Subcutaneous abdominal adipose tissue (tissue), 5 donors: ENCODE data around the gene STAM2.
"Not testable (repeated sequence)": the region's sequence is repeated elsewhere in the genome, so short reads cannot be mapped to it uniquely, and the experiment has no call there.

Experiments used
- H3K27ac ChIP-seq: one replicate; pipeline ENCODE4 v1.7.0; 2013; ENCODE audit warnings: low read depth, mild to moderate bottlenecking, inconsistent platforms, low read length, moderate library complexity
- H3K27me3 ChIP-seq, 5 donors: one replicate each; pipeline ENCODE4 v1.7.0; 2013; ENCODE audit warnings: low read length in 5 of 5, inconsistent platforms in 1 of 5; ENCODE audit not compliant: control insufficient read depth in 5 of 5, insufficient read depth in 4 of 5
- H3K36me3 ChIP-seq, 5 donors: one replicate each; pipeline ENCODE4 v1.7.0; 2013; ENCODE audit warnings: low read length in 5 of 5; ENCODE audit not compliant: control insufficient read depth in 5 of 5, insufficient read depth in 5 of 5
- H3K4me1 ChIP-seq, 5 donors: one replicate each; pipeline ENCODE4 v1.7.0; 2013; ENCODE audit warnings: low read length in 5 of 5, mild to moderate bottlenecking in 3 of 5, moderate library complexity in 1 of 5; ENCODE audit not compliant: control insufficient read depth in 5 of 5, insufficient read depth in 5 of 5
- H3K4me3 ChIP-seq, 5 donors: one replicate each; pipeline ENCODE4 v1.7.0; 2013; ENCODE audit warnings: low read length in 5 of 5, low read depth in 1 of 5
- H3K9ac ChIP-seq, 5 donors: one replicate each; pipeline ENCODE4 v1.7.0; 2013; ENCODE audit warnings: low read length in 5 of 5, mild to moderate bottlenecking in 4 of 5, moderate library complexity in 3 of 5
- H3K9me3 ChIP-seq, 5 donors: one replicate each; pipeline ENCODE4 v1.7.0; 2013; ENCODE audit warnings: low read length in 5 of 5; ENCODE audit not compliant: control insufficient read depth in 5 of 5
- donor health status: healthy.
- donor health status: healthy.
- donor health status: healthy.
- donor health status: healthy.
- donor health status: healthy.

Gene STAM2

DNA sequence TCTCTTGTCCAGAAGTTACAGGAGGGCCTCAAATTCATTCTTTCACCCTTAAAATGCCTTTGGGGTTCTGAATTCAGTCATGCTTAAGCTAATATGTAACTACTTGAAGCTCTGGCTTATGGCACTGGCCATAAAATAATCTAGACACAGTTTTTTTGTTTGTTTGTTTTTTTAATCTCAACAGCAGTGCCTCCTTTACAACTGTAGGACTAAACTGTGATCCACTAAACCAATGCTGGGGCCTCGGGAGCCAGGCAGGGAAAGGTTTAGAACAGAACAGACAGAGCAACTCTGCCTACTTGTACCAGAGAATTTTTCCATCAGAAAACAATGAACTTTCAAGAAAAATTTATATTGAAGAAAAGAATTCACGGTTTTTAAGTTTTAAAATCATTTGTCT is 1.7 kb downstream of the STAM2 start:
- Histone ChIP-seq H3K9me3 (no peaks in the 10 kb centered on the region), H3K4me1 (peaks cover 0 to 36% (median 34%) of the 10 kb centered on the region in 5 donors), H3K27ac (no peak overlapping the region), H3K27me3 (no peaks in the 10 kb centered on the region), H3K9ac (peak overlapping the region in 4 of 5 donors; percentile 47 to 97 (median 55)), H3K36me3 (no peaks in the 10 kb centered on the region), H3K4me3 (no peak overlapping the region)

DNA sequence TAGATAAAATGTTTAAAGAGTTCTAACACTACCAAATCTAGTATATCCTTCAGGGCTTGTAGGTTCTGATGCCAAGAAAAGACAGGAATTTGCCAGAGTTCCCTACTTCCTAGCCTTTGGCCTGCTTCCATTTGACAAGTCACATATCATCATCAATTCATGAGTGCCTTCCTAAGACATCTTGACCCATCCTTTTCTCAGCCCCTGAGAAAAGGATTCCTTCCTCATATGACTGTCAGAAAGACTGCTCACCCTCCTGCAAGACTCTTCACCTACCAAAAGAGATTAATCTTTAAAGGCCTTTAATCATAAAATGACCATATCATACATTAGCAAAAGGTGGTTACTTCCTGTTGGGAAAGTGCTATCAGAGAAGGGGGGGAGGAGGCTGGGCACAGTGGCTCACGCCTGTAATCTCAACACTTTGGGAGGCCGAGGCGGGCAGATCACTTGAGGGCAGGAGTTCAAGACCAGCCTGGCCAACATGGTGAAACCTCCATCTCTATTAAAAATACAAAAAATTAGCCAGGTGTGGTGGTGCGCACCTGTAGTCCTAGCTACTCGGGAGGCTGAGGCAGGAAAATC is 3.3 kb downstream of the STAM2 start:
- not testable (repeated sequence) for H3K9ac ChIP-seq

DNA sequence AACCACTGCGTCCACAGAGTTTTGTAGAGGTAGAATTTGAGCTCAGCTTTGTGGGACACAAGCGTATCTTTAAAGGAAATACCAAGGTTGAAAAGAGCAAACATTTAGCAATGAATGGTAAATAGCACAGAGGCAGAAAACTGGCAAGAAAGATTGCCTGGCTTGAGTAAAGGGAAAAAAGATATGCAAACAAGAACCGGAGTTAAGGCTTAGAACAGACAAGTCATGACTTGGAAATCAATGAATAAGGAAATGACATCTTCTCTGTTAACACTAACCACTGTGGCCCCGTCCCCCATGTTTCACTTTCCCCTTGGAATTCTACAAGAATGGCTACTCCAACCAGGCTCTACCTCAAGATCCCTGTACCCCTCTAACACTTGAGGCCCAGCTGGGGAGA is 3.8 kb downstream of the STAM2 start:
- Histone ChIP-seq H3K4me1 (peaks cover 1 to 46% (median 37%) of the 10 kb centered on the region in 5 donors), H3K9ac (peak overlapping the region in 1 of 5 donors; percentile 56)

More for the DNA sequence above, 3.3 kb downstream of the STAM2 start:
- peak overlapping the region; percentile 61 for H3K27ac ChIP-seq
- not testable (repeated sequence) for H3K36me3 ChIP-seq, H3K4me3 ChIP-seq, H3K27me3 ChIP-seq, H3K9me3 ChIP-seq
- peaks cover under 1 to 43% (median 34%) of the 10 kb centered on the region in 5 donors for H3K4me1 ChIP-seq

DNA sequence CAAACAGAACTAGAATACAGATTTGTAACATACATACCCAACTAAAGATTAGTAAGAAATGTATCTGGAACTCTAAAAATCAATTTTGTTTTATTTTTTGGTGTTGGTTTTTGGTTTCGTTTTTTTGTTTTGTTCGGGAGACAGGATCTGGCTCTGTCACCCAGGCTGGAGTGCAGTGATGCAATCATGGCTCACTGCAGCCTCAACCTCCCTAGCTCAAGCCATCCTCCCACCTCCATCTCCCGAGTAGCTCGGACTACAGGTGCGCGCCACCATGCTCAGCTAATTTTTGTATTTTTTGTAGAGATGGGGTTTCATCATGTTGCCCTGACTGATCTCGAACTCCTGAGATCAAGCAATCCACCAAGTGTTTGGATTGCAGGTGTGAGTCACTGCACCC is 6.4 kb downstream of the STAM2 start:
- H3K4me3 ChIP-seq, H3K27ac ChIP-seq, H3K9me3 ChIP-seq, H3K27me3 ChIP-seq, H3K36me3 ChIP-seq: not testable (repeated sequence)
- Histone ChIP-seq H3K9ac (peak overlapping the region in 2 of 5 donors; percentile 41 to 43), H3K4me1 (peaks cover 1 to 36% (median 26%) of the 10 kb centered on the region in 5 donors)

More for the DNA sequence above, 3.8 kb downstream of the STAM2 start:
- Histone ChIP-seq H3K36me3 (no peaks in the 10 kb centered on the region), H3K9me3 (no peaks in the 10 kb centered on the region), H3K27me3 (no peaks in the 10 kb centered on the region), H3K27ac (peak overlapping the region; percentile 61), H3K4me3 (no peak overlapping the region)

GRCh38 chr2:152167470-152167869 is 8.1 kb downstream of the STAM2 start:
- H3K27ac ChIP-seq, H3K36me3 ChIP-seq, H3K4me3 ChIP-seq, H3K27me3 ChIP-seq, H3K9me3 ChIP-seq: not testable (repeated sequence)
- Histone ChIP-seq H3K9ac (peak overlapping the region in 2 of 5 donors; percentile 10 to 59), H3K4me1 (peaks cover 1 to 29% (median 19%) of the 10 kb centered on the region in 5 donors)

DNA sequence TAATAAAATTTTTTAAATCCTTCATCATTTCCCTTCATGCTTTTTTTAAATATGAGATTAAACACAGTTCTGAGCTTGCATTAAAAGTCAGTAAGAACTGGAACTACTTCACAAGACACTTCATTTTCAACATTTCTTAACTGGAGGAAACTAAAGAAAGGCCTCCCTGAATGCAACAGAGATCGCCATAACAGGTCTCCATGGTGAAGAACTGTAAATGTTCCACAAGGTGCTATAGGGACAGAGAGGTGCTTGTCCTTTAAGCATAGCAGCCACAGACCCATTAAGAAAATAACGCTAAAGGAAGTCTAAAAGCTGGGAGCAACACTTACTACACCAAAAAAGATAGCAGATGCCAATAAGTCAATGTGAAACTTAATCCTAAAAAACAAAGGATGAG is 8.5 kb downstream of the STAM2 start:
- Histone ChIP-seq H3K36me3 (no peaks in the 10 kb centered on the region), H3K27me3 (no peaks in the 10 kb centered on the region), H3K4me3 (no peak overlapping the region), H3K9ac (peak overlapping the region in 2 of 5 donors; percentile 10 to 59), H3K4me1 (peaks cover 1 to 26% (median 15%) of the 10 kb centered on the region in 5 donors), H3K27ac (no peak overlapping the region), H3K9me3 (no peaks in the 10 kb centered on the region)

- H3K4me1 ChIP-seq, result peaks cover 1 to 21% (median 11%) of the 10 kb centered on the region in 5 donors
- no peaks in the 10 kb centered on the region for H3K36me3 ChIP-seq
- no peak overlapping the region for H3K9ac ChIP-seq
- H3K27me3 ChIP-seq, result no peaks in the 10 kb centered on the region
- no peaks in the 10 kb centered on the region for H3K9me3 ChIP-seq
- peak overlapping the region; percentile 28 for H3K27ac ChIP-seq
- H3K4me3 ChIP-seq, result no peak overlapping the region
Observed at GRCh38 chr2:152166633-152167032, 8.9 kb downstream of the STAM2 start.

- Histone ChIP-seq H3K4me1 (peaks cover 1 to 18% (median 7%) of the 10 kb centered on the region in 5 donors), H3K36me3 (no peaks in the 10 kb centered on the region), H3K4me3 (no peak overlapping the region), H3K27ac (no peak overlapping the region), H3K9ac (no peak overlapping the region), H3K27me3 (no peaks in the 10 kb centered on the region), H3K9me3 (no peaks in the 10 kb centered on the region)
Observed at GRCh38 chr2:152165780-152166179, 9.8 kb downstream of the STAM2 start.

DNA sequence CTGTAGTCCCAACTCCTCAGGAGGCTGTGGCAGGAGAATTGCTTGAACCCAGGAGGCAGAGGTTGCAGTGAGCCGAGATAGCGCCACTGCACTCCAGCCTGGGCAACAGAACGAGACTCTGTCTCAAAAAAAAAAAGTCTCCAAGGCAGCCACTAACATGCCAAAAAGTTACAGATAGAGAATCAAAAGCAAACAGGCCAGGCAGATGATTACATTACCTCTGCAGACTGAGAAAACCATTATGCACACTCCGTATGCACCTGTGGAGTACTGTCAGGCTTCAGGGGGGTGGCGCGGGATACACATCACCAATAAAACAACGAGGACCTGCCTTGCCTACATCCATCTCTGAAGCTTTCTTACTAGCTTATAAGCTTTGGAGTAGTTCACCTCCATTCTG is 10.3 kb downstream of the STAM2 start:
- H3K27ac ChIP-seq, result no peak overlapping the region
- H3K36me3 ChIP-seq, result no peaks in the 10 kb centered on the region
- no peak overlapping the region for H3K4me3 ChIP-seq
- H3K4me1 ChIP-seq, result peaks cover 1 to 18% (median 7%) of the 10 kb centered on the region in 5 donors
- H3K9me3 ChIP-seq, result no peaks in the 10 kb centered on the region
- H3K27me3 ChIP-seq, result no peaks in the 10 kb centered on the region
- no peak overlapping the region for H3K9ac ChIP-seq

- peaks cover 1 to 13% (median 7%) of the 10 kb centered on the region in 5 donors for H3K4me1 ChIP-seq
- H3K27ac ChIP-seq, H3K27me3 ChIP-seq, H3K9me3 ChIP-seq, H3K4me3 ChIP-seq, H3K36me3 ChIP-seq, H3K9ac ChIP-seq: not testable (repeated sequence)
Observed at GRCh38 chr2:152163669-152164068, 11.9 kb downstream of the STAM2 start.
